Prostate gland (tissue), 2 donors: Measurements from ENCODE around the gene PKLR.

Source experiments
- POLR2A ChIP-seq: fragments of 450-650 bp; IDR thresholded peaks from one replicate; pipeline ENCODE4 v1.6.1; 2016; ENCODE audit warnings: antibody characterized with exemption, mild to moderate bottlenecking
- POLR2AphosphoS5 ChIP-seq: sonication (generic); formaldehyde crosslinking; IDR thresholded peaks from one replicate; pipeline ENCODE4 v1.6.1; 2017; ENCODE audit warnings: antibody characterized with exemption
- TF ChIP-seq, protein P1 (sequence below), 4 experiments: fragments of 200-600 bp in 2 of 4; fragments of 450-650 bp in 2 of 4; sonication (generic) in 2 of 4; IDR thresholded peaks; 1 replicate in 3 of 4; 2 replicates in 1 of 4; pipeline ENCODE4 v1.5.1; 2016 to 2019; ENCODE audit warnings: antibody characterized with exemption in 4 of 4, mild to moderate bottlenecking in 2 of 4, moderate library complexity in 2 of 4

DNA sequence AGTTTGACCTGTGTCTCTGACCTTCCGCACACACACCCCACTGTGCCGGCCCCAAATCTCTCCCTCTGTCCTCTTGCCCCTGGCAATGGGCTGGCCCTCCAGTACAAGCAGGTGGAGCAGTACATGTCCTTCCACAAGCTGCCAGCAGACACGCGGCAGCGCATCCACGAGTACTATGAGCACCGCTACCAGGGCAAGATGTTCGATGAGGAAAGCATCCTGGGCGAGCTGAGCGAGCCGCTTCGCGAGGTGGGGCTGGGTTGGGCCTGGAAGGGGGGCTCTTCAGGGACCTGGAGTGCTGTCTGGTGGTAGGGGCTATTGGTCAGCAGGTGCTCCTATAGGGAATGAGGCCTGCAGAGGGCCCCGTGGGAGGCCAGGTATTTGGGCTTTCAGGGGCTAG is 16.2 kb downstream of the PKLR start:
- TF ChIP-seq, protein P1, sequence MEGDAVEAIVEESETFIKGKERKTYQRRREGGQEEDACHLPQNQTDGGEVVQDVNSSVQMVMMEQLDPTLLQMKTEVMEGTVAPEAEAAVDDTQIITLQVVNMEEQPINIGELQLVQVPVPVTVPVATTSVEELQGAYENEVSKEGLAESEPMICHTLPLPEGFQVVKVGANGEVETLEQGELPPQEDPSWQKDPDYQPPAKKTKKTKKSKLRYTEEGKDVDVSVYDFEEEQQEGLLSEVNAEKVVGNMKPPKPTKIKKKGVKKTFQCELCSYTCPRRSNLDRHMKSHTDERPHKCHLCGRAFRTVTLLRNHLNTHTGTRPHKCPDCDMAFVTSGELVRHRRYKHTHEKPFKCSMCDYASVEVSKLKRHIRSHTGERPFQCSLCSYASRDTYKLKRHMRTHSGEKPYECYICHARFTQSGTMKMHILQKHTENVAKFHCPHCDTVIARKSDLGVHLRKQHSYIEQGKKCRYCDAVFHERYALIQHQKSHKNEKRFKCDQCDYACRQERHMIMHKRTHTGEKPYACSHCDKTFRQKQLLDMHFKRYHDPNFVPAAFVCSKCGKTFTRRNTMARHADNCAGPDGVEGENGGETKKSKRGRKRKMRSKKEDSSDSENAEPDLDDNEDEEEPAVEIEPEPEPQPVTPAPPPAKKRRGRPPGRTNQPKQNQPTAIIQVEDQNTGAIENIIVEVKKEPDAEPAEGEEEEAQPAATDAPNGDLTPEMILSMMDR (IDR thresholded peaks at IDR 0.05): no peak
- no peak for TF ChIP-seq POLR2A
- TF ChIP-seq POLR2AphosphoS5: no peak
